ENCODE measurements around the gene RND1. TPM values are rescaled to one million over a fixed set of nuclear protein-coding genes. Genes with fewer than 3 reads are reported as not detected.
A peak's percentile ranks its signal among the peaks of the same experiment; 100 is the strongest.

Gene RND1
- polyA plus RNA-seq, 1 of the 3 experiments (the other 2 are of a cell fraction) = 0.39 TPM

DNA sequence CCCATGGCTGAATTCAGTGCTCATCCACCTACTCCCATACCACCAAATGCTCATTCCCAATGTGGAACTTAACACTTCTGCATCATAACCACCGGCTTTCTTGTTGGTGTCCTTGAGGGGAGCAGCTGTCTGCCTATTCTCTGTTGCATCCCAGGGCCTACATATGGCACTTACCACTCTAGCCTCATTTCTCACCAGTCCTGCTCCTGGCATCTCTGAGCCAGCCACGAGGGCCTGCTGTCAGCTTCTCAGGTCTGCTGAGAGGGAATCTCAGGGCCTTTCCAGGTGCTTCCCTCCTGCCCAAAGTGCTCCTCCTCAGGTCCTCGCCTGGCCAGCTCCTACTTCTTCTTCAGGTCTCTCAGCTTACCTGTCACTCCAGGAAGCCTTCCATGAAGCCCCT is 24.0 kb upstream of the RND1 start:
- TF ChIP-seq RFX5 (IDR thresholded peaks at IDR 0.05; ENCODE audit: low read length) (no peak), NRF1 (IDR thresholded peaks at IDR 0.05; ENCODE audit: low read depth, low read length) (no peak)
- H3K4me3 ChIP-seq (ENCODE audit: low read depth in 2 of 2, low read length in 1 of 2) = no peak overlapping the region
- H3K4me1 ChIP-seq (ENCODE audit: control insufficient read depth in 1 of 2, insufficient read depth in 2 of 2, low read depth in 1 of 2, low read length in 1 of 2) = peaks cover 0 to 2% of the 10 kb centered on the region in 2 experiments; a peak in 1 of 4 replicates
- H3K9ac ChIP-seq = no peak overlapping the region
- DNase-seq = no peak
- POLR2A ChIA-PET = interaction anchor here (0.6 to 2.7 kb wide), 2 partner anchors 37 to 53 kb away, joined by 5 to 31 read pairs; partner anchors contain the start of gene DDX23
- H3K9me3 ChIP-seq = no peaks in the 10 kb centered on the region
- no peaks in the 10 kb centered on the region; the same call in 1 of the 2 replicates for H3K27me3 ChIP-seq (ENCODE audit: insufficient read depth)
- CTCF ChIA-PET = interaction anchor here (0.8 to 15.3 kb wide), 25 partner anchors 13 to 420 kb away, joined by 3 to 667 read pairs (median 5); partner anchors contain the start of genes DDN, DDX23, FKBP11 and RND1
- H3K4me2 ChIP-seq = no peak overlapping the region
- no peaks in the 10 kb centered on the region for H3F3A ChIP-seq (replicated peaks; ENCODE audit: insufficient read depth)
- H4K20me1 ChIP-seq (ENCODE audit: insufficient read depth) = no peaks in the 10 kb centered on the region
- no peaks in the 10 kb centered on the region for H3K9me2 ChIP-seq
- H3K27ac ChIP-seq (ENCODE audit: low read depth in 2 of 2, low read length in 1 of 2) = no peak overlapping the region
- H3K79me2 ChIP-seq (ENCODE audit: insufficient read depth) = no peaks in the 10 kb centered on the region
- WGBS (ENCODE audit: low lambda C conversion rate) = 71% methylated on average over 3 of the region's 3 CpGs
- no peaks in the 10 kb centered on the region for H3K36me3 ChIP-seq (replicated peaks in 1 of 2; ENCODE audit: control insufficient read depth in 1 of 2, insufficient read depth in 2 of 2, low read length in 1 of 2)
- H2AFZ ChIP-seq (ENCODE audit: low read depth) = no peak overlapping the region

- Histone ChIP-seq H3K79me2 (ENCODE audit: insufficient read depth) (no peaks in the 10 kb centered on the region), H3K27ac (ENCODE audit: low read depth in 2 of 2, low read length in 1 of 2) (no peak overlapping the region; a peak in 1 of 4 replicates), H3K27me3 (ENCODE audit: insufficient read depth) (peaks cover 4% of the 10 kb centered on the region; the same call in 1 of the 2 replicates), H4K20me1 (ENCODE audit: insufficient read depth) (no peaks in the 10 kb centered on the region), H3K36me3 (replicated peaks in 1 of 2; ENCODE audit: control insufficient read depth in 1 of 2, insufficient read depth in 2 of 2, low read length in 1 of 2) (no peaks in the 10 kb centered on the region), H3F3A (replicated peaks; ENCODE audit: insufficient read depth) (no peaks in the 10 kb centered on the region), H3K4me2 (no peak overlapping the region), H3K4me1 (ENCODE audit: control insufficient read depth in 1 of 2, insufficient read depth in 2 of 2, low read depth in 1 of 2, low read length in 1 of 2) (peaks cover 5 to 12% of the 10 kb centered on the region in 2 experiments; a peak in 1 of 4 replicates), H2AFZ (ENCODE audit: low read depth) (no peak overlapping the region), H3K9me2 (no peaks in the 10 kb centered on the region), H3K9me3 (no peaks in the 10 kb centered on the region), H3K9ac (no peak overlapping the region), H3K4me3 (ENCODE audit: low read depth in 2 of 2, low read length in 1 of 2) (no peak overlapping the region)
- peak; percentile 61 for DNase-seq
- 64% methylated on average over 13 of the region's 13 CpGs for WGBS (ENCODE audit: low lambda C conversion rate)
- CTCF ChIA-PET = interaction anchor here (0.9 to 34.8 kb wide), 4 partner anchors 2 to 94 kb away, joined by 3 to 667 read pairs (median 337); partner anchors contain the start of genes DDX23 and RND1
- TF ChIP-seq IRF3 (IDR thresholded peaks at IDR 0.05; ENCODE audit: low read depth, low read length) (no peak), EZH2phosphoT487 (IDR thresholded peaks at IDR 0.05; ENCODE audit: borderline replicate concordance, low read depth) (no peak), RFX5 (IDR thresholded peaks at IDR 0.05; ENCODE audit: low read length) (no peak), JUND (IDR thresholded peaks at IDR 0.05) (no peak), USF1 (IDR thresholded peaks at IDR 0.05; ENCODE audit: borderline replicate concordance, low read depth) (no peak), TCF12 (IDR thresholded peaks at IDR 0.05) (no peak), SIN3A (IDR thresholded peaks at IDR 0.05; ENCODE audit: borderline replicate concordance, low read depth, low read length) (no peak), EP300 (IDR thresholded peaks at IDR 0.05; ENCODE audit: borderline replicate concordance in 1 of 2, low read depth in 1 of 2, low read length in 1 of 2) (no peak)
- TF ChIP-seq, protein P1, sequence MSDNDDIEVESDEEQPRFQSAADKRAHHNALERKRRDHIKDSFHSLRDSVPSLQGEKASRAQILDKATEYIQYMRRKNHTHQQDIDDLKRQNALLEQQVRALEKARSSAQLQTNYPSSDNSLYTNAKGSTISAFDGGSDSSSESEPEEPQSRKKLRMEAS (IDR thresholded peaks at IDR 0.05; ENCODE audit: low read depth) = no peak
- TF ChIP-seq, protein P2, sequence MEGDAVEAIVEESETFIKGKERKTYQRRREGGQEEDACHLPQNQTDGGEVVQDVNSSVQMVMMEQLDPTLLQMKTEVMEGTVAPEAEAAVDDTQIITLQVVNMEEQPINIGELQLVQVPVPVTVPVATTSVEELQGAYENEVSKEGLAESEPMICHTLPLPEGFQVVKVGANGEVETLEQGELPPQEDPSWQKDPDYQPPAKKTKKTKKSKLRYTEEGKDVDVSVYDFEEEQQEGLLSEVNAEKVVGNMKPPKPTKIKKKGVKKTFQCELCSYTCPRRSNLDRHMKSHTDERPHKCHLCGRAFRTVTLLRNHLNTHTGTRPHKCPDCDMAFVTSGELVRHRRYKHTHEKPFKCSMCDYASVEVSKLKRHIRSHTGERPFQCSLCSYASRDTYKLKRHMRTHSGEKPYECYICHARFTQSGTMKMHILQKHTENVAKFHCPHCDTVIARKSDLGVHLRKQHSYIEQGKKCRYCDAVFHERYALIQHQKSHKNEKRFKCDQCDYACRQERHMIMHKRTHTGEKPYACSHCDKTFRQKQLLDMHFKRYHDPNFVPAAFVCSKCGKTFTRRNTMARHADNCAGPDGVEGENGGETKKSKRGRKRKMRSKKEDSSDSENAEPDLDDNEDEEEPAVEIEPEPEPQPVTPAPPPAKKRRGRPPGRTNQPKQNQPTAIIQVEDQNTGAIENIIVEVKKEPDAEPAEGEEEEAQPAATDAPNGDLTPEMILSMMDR (IDR thresholded peaks at IDR 0.05) = no peak
- POLR2A ChIA-PET = interaction anchor here (0.5 to 2.2 kb wide), 2 partner anchors 17 to 26 kb away, joined by 3 to 7 read pairs; no protein-coding TSS in a partner anchor
Measured at GRCh38 chr12:48883305-48884161, 17.9 kb upstream of the RND1 start.

All from SK-N-SH (cell line).